HG03558 (cell line): ENCODE measurements around the gene BDH1.
"Not testable (repeated sequence)": the region's sequence is repeated elsewhere in the genome, so short reads cannot be mapped to it uniquely, and the experiment has no call there.

Experiments
- ATAC-seq: cut with Tn5 transposase; IDR thresholded peaks from one replicate; pipeline ENCODE4 v1.9.1; 2021; ENCODE audit warnings: moderate number of reproducible peaks; ENCODE audit not compliant: unreplicated experiment; ENCODE audit errors: extremely low read depth

BDH1 gene

DNA sequence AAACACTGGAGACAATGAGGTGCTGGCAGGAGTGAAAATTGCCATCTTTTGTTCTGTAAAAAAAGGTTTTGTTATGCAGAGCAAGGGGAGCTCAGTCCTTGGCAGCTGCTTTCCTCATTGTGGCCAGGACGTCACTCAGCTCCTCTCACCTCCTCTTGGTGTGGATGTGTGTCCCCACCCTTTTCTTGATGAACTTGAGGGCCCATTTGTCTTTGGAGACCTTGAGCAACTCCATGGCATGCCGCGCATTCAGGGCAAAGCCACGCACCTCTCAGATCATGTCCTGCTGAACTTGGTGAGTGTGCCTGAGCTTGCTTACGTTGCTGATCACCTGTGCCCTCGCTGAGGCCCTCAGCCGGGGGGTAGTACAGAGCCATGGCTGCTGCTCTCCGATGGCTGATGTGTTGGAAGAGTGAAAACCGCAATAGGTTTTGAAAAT lies 24.5 kb upstream of the BDH1 start:
- ATAC-seq = no peak

DNA sequence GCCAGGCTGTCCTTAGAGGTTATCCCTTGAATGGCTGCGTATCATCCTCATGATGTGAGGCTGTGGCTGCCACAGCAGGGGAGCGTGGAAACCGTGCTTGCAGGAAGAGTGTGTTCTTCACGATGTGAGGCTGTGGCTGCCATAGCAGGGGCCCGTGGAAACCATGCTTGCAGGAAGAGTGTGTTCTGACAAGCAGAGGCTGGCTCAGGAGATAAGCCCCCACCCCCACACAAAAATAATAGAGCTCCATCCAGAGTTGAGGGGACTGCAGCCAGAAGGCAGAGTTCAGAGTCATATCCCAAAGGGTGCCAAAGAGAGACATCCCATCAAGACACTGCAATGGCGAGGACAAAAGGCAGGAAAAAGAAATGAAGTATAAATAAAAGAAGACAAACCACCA lies 22.6 kb upstream of the BDH1 start:
- ATAC-seq = no peak

DNA sequence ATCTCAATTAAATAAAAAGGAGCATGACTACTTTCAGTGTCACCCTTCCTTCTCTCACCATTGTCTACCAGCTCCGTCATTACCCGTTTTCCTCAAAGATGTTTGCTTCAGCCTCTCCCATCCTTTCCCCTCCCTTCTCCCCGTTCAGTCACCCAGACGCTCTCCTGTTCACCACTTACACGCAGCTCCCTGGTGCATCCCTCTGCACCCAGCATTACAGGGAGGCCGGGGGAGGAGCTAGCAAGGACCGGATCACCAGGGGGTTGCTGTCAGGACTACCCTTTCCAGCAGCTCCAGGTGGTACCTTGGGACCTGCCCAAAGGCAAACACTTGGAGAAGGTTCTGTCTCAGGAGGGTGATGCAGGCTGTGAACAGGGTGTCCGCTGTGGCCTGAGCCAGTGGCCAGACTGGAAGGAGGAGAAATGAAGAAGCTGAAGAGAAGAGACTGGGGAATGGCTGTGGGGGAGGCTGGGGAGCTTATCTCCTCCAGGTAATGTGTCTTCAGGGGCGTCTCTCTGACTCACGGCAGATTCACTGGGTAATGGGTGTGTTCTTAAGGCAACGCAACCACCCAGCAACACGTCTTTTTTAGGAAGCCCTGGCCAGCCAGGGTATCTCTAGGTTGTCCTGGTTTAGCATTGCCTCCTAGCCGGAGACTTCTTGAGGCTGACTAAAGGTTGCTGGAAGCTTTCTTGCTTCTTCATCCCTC lies 21.8 kb upstream of the BDH1 start:
- ATAC-seq = no peak

DNA sequence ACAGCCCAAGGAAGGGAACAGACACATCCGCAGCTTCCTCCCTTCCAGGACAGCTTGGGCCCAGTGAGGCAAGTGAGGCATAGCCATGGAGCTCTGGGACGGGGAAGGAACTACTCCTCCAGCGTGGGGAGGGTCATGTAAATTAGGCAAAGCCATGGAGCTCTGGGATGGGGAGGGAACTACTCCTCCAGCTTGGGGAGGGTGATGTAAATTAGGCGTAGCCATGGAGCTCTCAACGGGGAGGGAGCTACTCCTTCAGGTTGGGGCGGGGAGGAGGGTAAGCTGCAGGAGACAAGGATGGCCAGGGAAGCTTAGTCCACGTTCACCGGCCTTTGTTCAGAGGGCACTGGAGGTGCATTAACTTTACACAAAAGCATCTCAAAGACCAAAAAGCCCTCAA lies 21.1 kb upstream of the BDH1 start:
- ATAC-seq = no peak

DNA sequence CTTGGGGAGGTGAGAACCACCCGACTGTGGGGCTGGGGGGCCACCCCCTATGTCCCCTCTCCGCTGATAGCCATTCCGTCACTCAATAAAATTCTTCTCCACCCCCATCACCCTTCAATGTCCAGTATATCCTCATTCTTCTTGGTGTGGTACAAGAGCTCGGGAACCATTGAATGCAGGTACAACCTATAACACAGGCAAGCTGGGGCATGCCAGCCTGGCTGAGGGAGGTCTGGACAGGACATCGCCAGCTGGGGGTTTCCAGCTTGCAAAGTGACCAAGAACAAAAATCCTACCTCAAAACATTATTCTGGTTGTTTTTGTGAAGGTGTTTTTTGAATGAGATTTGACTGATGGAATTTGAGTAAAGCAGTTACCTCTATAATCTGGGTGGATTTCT lies 19.6 kb upstream of the BDH1 start:
- ATAC-seq = no peak

DNA sequence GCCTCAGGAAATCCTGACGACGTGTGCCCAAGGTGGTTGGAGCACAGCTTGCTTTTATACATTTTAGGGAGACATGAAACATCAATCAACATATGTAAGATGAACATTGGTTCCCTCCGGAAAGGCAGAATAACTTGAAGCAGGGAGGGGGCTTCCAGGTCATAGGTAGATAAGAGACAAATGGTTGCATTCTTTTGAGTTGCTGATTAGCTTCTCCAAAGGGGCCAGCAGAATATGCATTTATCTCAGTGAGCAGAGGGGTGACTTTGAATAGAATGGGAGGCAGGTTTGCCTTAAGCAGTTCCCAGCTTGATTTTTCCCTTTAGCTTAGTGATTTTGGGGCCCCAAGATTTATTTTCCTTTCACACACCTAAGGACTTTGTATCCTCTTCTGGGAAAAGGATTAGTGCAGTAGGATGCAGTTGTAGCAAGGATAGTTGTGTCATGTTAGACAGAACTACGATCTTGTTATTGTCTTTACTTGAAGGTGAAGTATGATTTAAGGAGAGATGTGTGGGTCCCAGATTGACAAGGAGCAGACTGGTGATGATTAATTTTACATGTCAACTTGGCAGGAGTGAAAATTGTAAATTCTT lies 18.7 kb upstream of the BDH1 start:
- not testable (repeated sequence) for ATAC-seq

DNA sequence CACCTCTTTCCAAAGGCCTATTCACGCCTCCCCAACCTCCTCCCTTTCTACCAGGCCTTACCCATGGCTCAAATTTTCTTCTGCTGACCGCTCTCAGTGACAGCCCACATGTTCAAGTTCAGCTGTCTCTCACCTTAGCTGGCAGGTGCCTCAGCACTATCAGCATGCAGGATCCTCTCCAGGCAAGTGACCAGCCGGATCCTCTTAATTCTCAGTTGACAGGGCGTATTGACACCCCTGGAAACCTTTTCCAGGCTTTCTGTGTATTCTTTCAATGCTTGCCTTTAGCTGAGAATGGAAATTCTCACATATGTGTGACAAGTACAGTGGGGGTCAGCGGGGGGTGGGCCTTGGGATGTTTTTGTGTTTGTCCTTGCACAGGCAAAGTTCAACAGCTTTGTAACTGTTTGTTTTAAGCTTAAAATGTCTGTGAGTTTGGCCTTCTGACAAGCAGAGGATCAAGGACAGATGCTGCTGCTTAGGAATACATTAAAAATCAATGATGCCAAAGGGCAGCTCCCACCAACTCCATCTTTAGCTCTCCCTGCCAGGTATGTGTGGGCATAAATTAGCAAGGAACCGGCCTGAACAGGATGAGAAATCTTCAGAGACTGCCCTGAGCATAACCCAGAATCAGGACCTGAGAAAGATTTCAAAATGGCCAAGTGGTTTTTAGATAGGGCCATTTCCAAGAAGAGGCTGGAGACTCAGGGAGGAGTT lies 17.4 kb upstream of the BDH1 start:
- no peak for ATAC-seq

DNA sequence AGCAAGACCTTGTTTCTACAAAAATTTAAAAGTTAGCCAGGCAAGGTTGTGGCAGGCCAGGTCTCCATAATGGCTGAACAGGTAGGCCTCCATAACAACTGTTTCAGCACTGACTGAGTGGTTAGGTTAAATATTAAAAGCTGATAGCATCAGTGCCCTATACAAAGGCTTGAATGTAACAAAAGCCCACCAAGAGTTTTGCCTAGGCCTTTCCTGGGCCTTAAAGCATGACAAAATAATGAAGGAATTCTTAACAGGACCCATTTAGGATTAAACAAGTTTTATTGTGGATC lies 16.1 kb upstream of the BDH1 start:
- not testable (repeated sequence) for ATAC-seq

DNA sequence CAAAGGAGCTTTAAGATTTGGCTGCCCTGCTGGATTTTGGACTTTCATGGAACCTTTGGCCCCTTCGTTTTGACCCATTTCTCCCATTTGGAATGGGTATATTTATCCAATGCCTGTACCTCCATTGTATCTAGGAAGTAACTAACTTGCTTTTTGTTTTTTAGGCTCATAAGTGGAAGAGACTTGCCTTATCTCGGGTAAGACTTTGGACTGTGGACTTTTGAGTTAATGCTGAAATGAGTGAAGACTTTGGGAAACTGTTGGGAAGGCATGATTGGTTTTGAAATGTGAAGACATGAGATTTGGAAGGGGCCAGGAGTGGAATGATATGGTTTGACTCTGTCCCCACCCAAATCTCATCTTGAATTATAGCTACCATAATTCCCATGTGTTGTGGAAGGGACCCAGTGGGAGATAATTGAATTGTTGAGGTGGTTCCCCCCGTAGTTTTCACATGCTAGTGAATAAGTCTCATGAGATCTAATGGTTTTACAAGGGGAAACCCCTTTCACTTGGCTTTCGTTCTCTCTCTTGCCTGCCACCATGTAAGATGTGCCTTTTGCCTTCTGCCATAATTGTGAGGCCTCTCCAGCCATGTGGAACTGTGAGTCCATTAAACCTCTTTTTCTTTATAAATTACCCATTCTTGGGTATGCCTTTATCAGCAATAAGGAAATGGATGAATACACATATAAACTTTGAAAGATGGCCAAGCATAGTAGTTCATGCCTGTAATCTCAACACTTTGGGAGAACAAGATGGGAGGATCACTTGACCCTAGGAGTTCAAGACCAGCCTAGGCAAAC lies 15.5 kb upstream of the BDH1 start:
- ATAC-seq = not testable (repeated sequence)

DNA sequence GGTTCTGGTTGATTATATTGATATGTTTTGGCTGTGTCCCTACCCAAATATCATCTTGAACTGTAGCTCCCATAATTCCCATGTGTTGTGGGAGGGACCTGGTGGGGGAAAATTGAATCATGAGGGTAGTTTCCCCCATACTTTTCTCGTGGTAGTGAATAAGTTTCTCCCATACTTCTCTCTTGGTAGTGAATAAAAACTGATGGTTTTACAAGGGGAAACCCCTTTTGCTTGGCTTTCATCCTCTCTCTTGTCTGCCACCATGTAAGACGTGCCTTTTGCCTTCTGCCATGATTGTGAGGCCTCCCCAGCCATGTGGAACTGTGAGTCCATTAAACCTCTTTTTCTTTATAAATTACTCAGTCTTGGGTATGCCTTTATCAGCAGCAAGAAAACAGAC lies 13.7 kb upstream of the BDH1 start:
- ATAC-seq = not testable (repeated sequence)

DNA sequence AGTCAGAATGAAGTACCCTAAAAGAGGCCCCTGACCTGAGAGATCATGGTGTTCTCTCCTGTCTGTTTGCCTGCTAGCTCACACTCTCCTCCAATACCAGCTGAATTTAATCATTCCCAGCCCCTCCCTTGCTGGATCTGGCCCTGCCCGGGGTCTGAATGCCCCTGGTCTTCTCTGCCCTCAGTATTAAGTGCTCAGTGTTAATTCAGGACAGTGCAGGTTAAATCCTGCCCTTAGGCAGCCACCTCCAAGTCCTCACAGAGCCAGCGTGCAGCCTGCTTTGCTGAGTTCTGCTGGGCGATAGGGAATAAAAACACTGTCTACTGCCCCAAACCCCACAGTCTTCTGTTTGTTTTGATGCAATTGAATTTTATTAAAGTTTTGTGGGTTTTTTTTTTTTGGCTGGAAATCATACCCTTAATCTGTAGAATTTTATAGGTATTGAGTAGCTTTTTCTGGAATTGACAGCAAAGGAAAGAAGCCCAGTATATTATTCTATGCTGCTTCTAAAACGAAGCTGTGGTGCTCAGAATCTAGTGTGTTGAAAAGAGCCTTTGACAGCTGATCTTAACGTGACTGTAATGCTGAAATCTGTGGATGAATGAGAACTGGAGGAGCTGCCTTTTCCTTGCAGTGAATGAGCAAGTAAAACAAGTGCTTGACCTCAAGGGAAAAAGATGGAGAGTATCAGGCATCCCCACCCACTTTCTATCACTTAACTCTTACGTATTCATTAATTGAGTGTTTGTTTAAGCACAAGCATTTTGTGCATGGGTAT lies 12.3 kb upstream of the BDH1 start:
- no peak for ATAC-seq

DNA sequence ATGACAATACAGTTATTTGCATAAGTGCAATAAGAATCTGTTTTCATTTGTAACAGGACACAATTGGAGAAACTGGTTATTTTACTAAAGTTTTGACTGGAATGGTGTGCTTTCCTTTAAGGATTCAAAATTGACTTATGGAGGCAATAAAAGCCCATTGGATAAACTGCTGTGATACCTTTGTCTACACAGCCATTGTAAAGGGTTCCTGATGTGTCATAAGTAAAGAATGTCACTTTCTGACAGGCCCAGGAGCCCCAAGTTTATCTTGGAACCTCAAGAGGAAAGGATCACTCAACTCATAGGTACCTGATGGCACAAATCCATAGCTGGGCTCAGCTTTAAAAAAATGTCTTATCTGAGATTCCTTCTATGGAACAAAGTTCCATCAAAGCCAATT lies 10.4 kb upstream of the BDH1 start:
- not testable (repeated sequence) for ATAC-seq

DNA sequence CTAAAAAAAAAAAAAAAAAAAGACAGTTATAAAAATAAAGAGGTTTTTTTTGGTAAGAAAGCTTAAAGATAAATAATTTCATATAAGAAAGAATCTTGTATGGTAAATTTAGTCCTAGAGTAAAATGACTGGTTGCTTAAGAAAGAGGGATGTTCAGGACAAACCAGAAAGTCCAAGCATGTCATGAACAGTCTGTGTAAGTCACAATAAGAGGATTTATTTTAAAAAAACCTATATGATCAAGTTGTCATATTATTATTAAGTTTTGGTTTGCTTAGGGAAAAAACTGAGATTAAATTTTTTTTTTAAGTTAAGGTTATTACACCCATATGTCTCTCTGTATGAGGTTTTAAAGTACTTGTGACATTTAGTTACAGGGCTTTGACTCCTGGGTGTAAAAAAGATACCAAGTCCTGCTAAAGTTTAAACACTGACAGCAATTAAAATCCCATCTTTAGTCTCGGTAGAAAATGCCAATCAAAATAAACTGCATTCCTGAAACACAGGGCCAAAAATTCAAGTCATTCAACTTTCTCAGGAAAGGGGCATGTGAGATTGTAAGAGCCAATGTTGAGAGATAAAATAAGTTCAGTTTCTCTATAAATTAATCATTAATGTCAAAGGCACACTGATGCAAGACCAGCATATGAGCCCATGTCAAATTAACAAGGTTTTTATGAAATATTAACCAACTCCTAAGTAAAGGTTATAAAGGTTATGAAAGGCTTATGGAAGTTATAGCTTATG lies 8.5 kb upstream of the BDH1 start:
- no peak for ATAC-seq

DNA sequence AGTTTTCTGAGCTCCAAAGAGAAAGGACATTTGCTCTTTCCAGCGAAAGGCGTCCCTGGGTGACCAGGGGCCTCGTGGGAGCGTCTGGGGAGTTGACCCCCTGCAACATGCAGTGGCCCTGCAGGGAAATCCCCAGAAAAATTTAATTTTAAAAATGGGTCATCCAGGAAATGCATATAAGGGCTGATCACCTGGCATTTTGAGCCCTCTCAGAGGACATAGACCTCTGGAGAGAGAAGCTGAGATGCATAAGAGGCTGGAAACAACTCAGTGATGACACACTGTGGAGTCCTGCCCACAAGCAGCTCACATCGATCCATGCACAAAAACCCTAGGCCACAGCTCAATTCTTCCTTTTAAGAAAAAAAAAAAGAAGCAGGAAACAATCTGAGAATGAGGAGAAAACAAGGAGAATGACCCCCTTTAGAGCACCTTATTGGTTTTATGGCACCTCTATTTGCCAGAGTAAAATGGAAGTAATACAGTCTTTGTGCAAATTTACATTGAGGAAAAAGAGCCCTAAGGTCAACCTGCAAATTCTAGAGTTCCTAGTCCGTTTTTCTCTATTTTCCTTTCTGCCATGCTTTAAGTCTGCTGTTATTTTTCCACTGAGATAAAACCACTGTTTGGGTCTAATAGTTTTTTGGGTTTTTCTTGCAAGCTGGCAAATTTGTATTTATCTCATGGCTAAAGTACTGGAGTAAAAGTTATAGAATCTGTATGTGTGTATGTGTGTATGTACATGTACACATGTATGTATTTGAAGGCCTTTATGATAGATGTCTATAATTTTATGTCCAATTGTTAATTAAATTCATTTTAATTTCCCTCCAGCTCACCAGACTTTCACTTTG lies 6.9 kb upstream of the BDH1 start:
- no peak for ATAC-seq

DNA sequence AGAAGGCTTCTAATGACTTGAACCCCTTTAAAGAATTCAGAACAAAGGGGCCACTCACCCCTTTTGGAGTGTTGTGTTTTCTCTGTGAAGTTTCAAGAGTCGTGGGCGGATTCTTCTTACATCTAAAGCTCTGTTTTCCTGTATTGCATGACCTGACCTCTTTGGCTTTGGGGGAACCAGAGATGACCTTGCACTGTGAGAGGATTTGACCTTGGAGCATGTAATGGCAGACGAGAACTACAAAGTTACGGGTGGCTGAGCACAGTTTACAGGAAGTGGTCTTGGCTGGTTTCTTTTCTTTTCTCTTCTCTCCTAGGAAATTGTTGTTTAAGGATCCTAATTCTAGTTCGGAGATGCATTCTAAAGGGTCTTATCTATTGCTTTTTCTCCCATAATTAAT lies 6.2 kb upstream of the BDH1 start:
- no peak for ATAC-seq

DNA sequence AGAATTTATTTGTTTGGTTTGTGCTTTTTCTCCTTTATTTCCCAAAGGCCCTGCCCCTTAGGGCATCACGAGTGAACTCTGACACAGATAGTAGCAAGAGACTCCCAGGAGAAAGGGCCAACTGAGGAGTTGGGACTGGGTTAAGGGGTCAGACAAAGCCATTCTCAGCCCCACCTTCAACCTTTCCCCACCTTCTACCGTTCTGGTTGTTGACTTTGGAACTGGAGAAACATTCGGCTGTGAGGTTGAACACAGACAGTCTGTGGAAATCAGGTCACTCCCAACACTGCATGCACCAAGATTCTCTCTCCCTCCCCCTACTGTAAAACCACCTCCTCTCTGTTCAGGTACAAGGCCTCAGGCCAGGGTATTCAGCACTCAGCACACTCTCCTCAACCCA lies 3.9 kb upstream of the BDH1 start:
- no peak for ATAC-seq

DNA sequence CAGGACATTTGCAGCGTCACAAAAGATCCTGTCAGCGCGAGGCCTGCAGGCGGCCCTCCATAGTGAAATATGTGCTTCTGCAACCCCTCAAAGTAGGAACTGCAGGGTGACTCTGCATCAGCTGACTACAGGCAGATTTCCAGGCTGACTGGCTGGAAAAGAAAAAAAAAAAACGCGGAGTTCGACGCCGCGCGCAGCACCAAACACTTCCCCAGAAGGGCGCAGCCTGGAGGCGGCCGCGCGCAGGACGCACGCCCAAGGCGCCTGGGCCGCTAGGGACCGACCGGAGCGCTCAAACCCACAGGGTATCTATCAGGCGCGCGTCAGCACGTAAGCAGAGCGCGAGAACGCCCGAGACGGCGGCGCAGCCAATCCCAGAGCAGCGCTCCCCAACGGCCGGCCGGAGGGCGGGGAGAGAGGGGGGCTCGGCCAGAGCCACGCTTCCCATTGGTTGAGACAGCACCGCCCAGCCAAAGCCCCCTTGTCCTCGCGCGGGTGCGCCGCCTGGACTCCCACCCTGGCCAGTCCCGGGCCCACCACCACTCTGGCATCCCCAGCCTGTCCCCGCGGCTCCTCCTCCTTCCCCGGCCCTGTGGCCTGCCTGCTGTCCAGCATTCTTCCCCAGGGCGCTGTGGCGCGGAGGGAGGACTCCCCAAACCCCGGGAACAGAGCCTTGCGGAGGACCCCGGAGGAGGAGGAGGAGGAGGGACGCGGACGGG lies 1.0 kb downstream of the BDH1 start:
- ATAC-seq = peak; percentile 93

DNA sequence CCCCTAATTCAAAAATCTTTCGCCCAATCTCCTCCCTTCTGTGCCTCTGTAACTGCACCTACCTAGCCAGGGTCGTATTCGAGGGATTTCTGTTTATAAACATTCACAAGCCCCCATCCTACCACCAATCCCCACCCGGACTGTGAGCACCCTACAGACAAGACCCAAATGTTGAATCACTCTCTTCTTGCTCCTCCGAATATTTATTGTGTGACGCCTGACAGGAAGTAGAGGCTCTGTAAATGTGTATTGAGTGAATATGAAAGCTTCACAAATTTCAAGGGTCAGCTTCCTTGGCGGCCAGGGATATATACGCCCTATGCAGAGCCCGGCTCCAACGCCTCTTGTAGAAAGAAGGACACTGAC lies 1.6 kb downstream of the BDH1 start:
- ATAC-seq = no peak
